HepG2 (cell line): Measurements from ENCODE around the gene PNPLA2. TPM values are rescaled to one million over a fixed set of nuclear protein-coding genes. Genes with fewer than 3 reads are reported as not detected.

Source experiments
- AGO2 ChIP-seq: fragments of 200-400 bp; formaldehyde crosslinking; optimal IDR thresholded peaks from 2 replicates; pipeline ENCODE3; 2017; ENCODE audit warnings: mild to moderate bottlenecking, low read depth, low read length, moderate library complexity
- AHR ChIP-seq: IDR thresholded peaks from 2 replicates; pipeline ENCODE4 v1.6.1; 2018; ENCODE audit warnings: missing genetic modification reagents, missing compliant biosample characterization
- BORCS8-MEF2B ChIP-seq: sonication (generic); formaldehyde crosslinking; IDR thresholded peaks from 2 replicates; pipeline ENCODE4 v1.8.0; 2022; ENCODE audit warnings: mild to moderate bottlenecking, missing genetic modification reagents
- EEA1 ChIP-seq: sonication (generic); formaldehyde crosslinking; IDR thresholded peaks from 2 replicates; pipeline ENCODE4 v1.5.1; 2020; ENCODE audit warnings: mild to moderate bottlenecking, missing genetic modification reagents, borderline replicate concordance
- MTF1 ChIP-seq: sonication (generic); formaldehyde crosslinking; IDR thresholded peaks from 2 replicates; pipeline ENCODE4 v1.5.0; 2020; ENCODE audit warnings: missing genetic modification reagents
- PHF8 ChIP-seq: sonication (generic); formaldehyde crosslinking; IDR thresholded peaks from 2 replicates; pipeline ENCODE4 v1.5.0; 2020; ENCODE audit warnings: missing genetic modification reagents
- RBM39 ChIP-seq: fragments of 200-400 bp; formaldehyde crosslinking; IDR thresholded peaks from one replicate; pipeline ENCODE4 v1.6.1; 2018; ENCODE audit warnings: antibody characterized with exemption, mild to moderate bottlenecking, low read depth, low read length; ENCODE audit not compliant: poor library complexity, severe bottlenecking
- RXRB ChIP-seq: IDR thresholded peaks from 2 replicates; pipeline ENCODE4 v1.6.1; 2016; ENCODE audit warnings: borderline replicate concordance, missing genetic modification reagents, missing compliant biosample characterization
- SKI ChIP-seq: fragments of 450-650 bp; IDR thresholded peaks from one replicate; pipeline ENCODE4 v1.6.1; 2018; ENCODE audit warnings: mild to moderate bottlenecking; ENCODE audit not compliant: partially characterized antibody
- SP1 ChIP-seq, 2 experiments: fragments of 450-650 bp in 1 of 2; sonication (generic) in 1 of 2; formaldehyde crosslinking in 1 of 2; IDR thresholded peaks; 2 replicates each; pipeline versions ENCODE4 v1.4.0 to v1.6.1; 2016 to 2020; ENCODE audit warnings: missing genetic modification reagents in 1 of 2
- SRY ChIP-seq: sonication (generic); formaldehyde crosslinking; IDR thresholded peaks from 2 replicates; pipeline ENCODE4 v1.8.0; 2022; ENCODE audit warnings: mild to moderate bottlenecking, missing genetic modification reagents
- ZFY ChIP-seq: sonication (generic); formaldehyde crosslinking; IDR thresholded peaks from 2 replicates; pipeline ENCODE4 v1.4.0; 2020; ENCODE audit warnings: missing genetic modification reagents
- ZNF138 ChIP-seq: sonication (generic); formaldehyde crosslinking; IDR thresholded peaks from 2 replicates; pipeline ENCODE4 v1.5.0; 2020; ENCODE audit warnings: mild to moderate bottlenecking, low read depth, missing genetic modification reagents
- ZNF333 ChIP-seq: sonication (generic); formaldehyde crosslinking; IDR thresholded peaks from 2 replicates; pipeline ENCODE4 v1.4.0; 2020; ENCODE audit warnings: mild to moderate bottlenecking, missing genetic modification reagents, borderline replicate concordance
- ZNF343 ChIP-seq: sonication (generic); formaldehyde crosslinking; IDR thresholded peaks from 2 replicates; pipeline ENCODE4 v1.4.0; 2020; ENCODE audit warnings: mild to moderate bottlenecking, missing genetic modification reagents
- ZNF543 ChIP-seq: sonication (generic); formaldehyde crosslinking; IDR thresholded peaks from 2 replicates; pipeline ENCODE4 v1.4.0; 2020; ENCODE audit warnings: mild to moderate bottlenecking, missing genetic modification reagents
- ZNF768 ChIP-seq: sonication (generic); formaldehyde crosslinking; IDR thresholded peaks from 2 replicates; pipeline ENCODE4 v1.4.0; 2020; ENCODE audit warnings: missing genetic modification reagents
- polyA plus RNA-seq, 8 experiments: library from polyadenylated mRNA; depleted of rRNA in 3 of 8; stranded (reverse) in 7 of 8; unstranded in 1 of 8; fragments of >200 nt; fragmentation: Illumina TruSeq in 4 of 8; extraction: Trizol in 4 of 8; gene quantifications; 2 replicates each; pipeline versions ENCODE4 v1.2.1 to v1.2.3, GENCODE V29; 2011 to 2016; ENCODE audit warnings: low read depth in 4 of 8, missing spikeins in 1 of 8, mixed read lengths in 1 of 8; ENCODE audit not compliant: insufficient read depth in 1 of 8
- total RNA-seq, 5 experiments: library from RNA; depleted of rRNA; stranded (reverse); fragments of >200 nt; fragmentation: Illumina TruSeq; extraction: Trizol; gene quantifications; 2 replicates each; pipeline ENCODE4 v1.2.3, GENCODE V29; 2016; ENCODE audit warnings: low read depth in 1 of 5
- TF ChIP-seq, protein P1 (sequence below): sonication (generic); formaldehyde crosslinking; IDR thresholded peaks from 2 replicates; pipeline ENCODE4 v1.4.0; 2020; ENCODE audit warnings: missing genetic modification reagents
- TF ChIP-seq, protein P2 (sequence below): sonication (generic); formaldehyde crosslinking; IDR thresholded peaks from 2 replicates; pipeline ENCODE4 v1.4.0; 2020; ENCODE audit warnings: mild to moderate bottlenecking, missing genetic modification reagents
- TF ChIP-seq, protein P3 (sequence below): sonication (generic); formaldehyde crosslinking; IDR thresholded peaks from 2 replicates; pipeline ENCODE4 v1.4.0; 2020; ENCODE audit warnings: missing genetic modification reagents, borderline replicate concordance

The PNPLA2 gene
- total and polyA plus RNA-seq, 2 of the 13 experiments (the other 11 are each of a cell fraction or from before 2014, with no cell fraction given), result 10.5 to 43.2 TPM

DNA sequence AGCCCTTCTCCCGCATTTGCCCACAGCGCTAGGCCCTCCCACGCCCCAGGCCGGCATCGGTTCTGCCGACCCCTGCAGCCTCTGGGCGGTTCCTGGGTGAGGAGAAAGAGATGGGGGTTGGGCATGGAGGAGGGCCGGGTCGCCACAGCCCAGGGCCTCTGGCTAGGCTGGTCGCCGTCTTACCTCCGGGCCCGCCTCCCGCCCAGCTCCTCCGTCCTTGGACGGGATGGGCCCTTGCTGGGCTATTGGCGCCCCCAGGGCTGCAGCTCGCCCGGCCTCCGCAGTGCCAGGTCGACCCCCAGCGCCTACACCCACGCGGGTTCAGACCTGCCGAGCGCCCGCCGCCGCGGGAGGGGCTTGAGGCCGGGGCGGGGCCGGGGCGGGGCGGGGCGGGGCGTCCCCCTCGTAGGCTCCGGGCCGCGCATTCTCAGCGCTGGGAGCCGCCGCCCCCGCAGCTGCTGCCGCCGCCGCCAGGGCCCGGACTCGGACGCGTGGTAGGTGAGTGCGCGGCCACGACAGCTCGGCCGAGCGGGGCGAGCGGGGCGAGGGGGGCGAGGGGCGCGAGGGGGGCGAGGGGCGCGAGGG, 13.9 kb downstream of the PNPLA2 start, which contains the start of gene CD151 (continued):
- TF ChIP-seq ZNF333 (peak; percentile 73; the same call in 1 of the 2 replicates), RBM39 (peak; percentile 22), EEA1 (CRISPR knock-in tag) (no peak), ZNF768 (no peak), SP1 (IDR thresholded peaks at IDR 0.05) (no peak), SP1 (CRISPR knock-in tag; IDR thresholded peaks at IDR 0.05) (0 out of 2 replicates have a peak, but pooled peaks have one; percentile 32), ZNF138 (CRISPR knock-in tag) (no peak), ZFY (CRISPR knock-in tag) (peak; percentile 51), BORCS8-MEF2B (CRISPR knock-in tag) (peak; percentile 56; the same call in 1 of the 2 replicates), RXRB (no peak), AHR (no peak), SKI (no peak), MTF1 (no peak), PHF8 (CRISPR knock-in tag) (peak; percentile 62), AGO2 (peak; percentile 6), ZNF343 (CRISPR knock-in tag) (no peak), ZNF543 (no peak), SRY (peak; percentile 61; the same call in 1 of the 2 replicates)
- TF ChIP-seq, protein P1, sequence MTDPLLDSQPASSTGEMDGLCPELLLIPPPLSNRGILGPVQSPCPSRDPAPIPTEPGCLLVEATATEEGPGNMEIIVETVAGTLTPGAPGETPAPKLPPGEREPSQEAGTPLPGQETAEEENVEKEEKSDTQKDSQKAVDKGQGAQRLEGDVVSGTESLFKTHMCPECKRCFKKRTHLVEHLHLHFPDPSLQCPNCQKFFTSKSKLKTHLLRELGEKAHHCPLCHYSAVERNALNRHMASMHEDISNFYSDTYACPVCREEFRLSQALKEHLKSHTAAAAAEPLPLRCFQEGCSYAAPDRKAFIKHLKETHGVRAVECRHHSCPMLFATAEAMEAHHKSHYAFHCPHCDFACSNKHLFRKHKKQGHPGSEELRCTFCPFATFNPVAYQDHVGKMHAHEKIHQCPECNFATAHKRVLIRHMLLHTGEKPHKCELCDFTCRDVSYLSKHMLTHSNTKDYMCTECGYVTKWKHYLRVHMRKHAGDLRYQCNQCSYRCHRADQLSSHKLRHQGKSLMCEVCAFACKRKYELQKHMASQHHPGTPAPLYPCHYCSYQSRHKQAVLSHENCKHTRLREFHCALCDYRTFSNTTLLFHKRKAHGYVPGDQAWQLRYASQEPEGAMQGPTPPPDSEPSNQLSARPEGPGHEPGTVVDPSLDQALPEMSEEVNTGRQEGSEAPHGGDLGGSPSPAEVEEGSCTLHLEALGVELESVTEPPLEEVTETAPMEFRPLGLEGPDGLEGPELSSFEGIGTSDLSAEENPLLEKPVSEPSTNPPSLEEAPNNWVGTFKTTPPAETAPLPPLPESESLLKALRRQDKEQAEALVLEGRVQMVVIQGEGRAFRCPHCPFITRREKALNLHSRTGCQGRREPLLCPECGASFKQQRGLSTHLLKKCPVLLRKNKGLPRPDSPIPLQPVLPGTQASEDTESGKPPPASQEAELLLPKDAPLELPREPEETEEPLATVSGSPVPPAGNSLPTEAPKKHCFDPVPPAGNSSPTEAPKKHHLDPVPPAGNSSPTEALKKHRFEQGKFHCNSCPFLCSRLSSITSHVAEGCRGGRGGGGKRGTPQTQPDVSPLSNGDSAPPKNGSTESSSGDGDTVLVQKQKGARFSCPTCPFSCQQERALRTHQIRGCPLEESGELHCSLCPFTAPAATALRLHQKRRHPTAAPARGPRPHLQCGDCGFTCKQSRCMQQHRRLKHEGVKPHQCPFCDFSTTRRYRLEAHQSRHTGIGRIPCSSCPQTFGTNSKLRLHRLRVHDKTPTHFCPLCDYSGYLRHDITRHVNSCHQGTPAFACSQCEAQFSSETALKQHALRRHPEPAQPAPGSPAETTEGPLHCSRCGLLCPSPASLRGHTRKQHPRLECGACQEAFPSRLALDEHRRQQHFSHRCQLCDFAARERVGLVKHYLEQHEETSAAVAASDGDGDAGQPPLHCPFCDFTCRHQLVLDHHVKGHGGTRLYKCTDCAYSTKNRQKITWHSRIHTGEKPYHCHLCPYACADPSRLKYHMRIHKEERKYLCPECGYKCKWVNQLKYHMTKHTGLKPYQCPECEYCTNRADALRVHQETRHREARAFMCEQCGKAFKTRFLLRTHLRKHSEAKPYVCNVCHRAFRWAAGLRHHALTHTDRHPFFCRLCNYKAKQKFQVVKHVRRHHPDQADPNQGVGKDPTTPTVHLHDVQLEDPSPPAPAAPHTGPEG (CRISPR knock-in tag), result no peak
- TF ChIP-seq, protein P2, sequence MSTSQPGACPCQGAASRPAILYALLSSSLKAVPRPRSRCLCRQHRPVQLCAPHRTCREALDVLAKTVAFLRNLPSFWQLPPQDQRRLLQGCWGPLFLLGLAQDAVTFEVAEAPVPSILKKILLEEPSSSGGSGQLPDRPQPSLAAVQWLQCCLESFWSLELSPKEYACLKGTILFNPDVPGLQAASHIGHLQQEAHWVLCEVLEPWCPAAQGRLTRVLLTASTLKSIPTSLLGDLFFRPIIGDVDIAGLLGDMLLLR (CRISPR knock-in tag), result 0 out of 2 replicates have a peak, but pooled peaks have one; percentile 31
- TF ChIP-seq, protein P3, sequence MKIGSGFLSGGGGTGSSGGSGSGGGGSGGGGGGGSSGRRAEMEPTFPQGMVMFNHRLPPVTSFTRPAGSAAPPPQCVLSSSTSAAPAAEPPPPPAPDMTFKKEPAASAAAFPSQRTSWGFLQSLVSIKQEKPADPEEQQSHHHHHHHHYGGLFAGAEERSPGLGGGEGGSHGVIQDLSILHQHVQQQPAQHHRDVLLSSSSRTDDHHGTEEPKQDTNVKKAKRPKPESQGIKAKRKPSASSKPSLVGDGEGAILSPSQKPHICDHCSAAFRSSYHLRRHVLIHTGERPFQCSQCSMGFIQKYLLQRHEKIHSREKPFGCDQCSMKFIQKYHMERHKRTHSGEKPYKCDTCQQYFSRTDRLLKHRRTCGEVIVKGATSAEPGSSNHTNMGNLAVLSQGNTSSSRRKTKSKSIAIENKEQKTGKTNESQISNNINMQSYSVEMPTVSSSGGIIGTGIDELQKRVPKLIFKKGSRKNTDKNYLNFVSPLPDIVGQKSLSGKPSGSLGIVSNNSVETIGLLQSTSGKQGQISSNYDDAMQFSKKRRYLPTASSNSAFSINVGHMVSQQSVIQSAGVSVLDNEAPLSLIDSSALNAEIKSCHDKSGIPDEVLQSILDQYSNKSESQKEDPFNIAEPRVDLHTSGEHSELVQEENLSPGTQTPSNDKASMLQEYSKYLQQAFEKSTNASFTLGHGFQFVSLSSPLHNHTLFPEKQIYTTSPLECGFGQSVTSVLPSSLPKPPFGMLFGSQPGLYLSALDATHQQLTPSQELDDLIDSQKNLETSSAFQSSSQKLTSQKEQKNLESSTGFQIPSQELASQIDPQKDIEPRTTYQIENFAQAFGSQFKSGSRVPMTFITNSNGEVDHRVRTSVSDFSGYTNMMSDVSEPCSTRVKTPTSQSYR (CRISPR knock-in tag), result peak; percentile 44
